NCI-H2227 (cell line): ENCODE results near the gene SMG6.
"Not testable (repeated sequence)": the region's sequence is repeated elsewhere in the genome, so short reads cannot be mapped to it uniquely, and the experiment has no call there.

ENCODE experiments used
- DNase-seq: peaks from one replicate; lab custom pipeline; 2025; ENCODE audit not compliant: unreplicated experiment; lab: John Stamatoyannopoulos, UW

SMG6 gene

DNA sequence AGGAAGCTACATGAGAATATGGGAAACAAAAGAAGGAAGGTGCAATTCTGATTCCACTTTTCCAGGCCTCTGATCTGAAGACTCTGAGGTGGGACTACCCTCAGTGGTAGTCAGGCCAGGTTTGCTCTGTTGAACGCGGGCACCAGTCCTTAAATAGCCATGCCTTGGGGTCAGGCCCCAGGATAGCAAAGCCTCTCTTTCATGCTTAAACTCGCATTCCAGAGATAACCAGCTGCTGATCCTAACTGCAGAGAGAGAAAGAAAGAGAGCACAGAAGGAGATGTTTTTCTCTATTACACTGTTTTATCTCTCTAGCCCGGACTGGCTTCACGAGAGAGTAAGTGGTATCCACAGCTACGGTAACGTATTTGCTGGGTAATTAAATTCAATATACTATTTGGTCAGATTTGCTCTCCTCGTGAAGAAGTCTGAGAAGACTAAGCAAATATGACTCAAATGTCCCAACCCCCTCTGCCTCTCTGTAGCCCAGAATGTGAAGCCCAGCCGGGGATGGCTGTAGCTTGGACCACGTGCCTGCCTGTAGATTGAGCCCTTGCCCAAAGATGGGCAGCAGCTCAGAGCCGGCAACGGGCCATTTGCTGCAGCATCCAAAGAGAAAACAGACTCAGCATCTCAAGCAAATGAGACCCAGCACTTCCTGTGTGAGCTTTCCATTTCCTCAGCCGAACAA lies 122.2 kb downstream of the SMG6 start:
- no peak for DNase-seq

DNA sequence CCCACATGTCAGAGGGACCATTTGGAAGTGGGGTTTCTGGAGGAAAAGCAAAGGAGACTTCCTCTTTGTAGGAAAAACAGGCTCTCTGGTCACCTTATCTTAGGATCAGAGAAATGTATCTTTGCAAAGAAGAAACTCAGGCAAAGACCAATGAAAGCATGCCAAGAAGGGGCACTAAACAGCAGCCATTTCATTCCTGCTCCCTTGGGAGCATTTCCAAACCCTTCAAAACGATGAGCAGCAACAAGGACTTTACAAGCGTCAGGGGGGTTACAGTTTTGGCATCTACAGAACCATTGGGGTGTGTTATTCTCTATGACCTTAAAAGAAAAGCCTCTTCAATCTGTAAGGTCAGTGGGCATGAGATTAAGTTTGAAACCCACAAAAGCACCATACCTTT lies 122.8 kb downstream of the SMG6 start:
- no peak for DNase-seq

DNA sequence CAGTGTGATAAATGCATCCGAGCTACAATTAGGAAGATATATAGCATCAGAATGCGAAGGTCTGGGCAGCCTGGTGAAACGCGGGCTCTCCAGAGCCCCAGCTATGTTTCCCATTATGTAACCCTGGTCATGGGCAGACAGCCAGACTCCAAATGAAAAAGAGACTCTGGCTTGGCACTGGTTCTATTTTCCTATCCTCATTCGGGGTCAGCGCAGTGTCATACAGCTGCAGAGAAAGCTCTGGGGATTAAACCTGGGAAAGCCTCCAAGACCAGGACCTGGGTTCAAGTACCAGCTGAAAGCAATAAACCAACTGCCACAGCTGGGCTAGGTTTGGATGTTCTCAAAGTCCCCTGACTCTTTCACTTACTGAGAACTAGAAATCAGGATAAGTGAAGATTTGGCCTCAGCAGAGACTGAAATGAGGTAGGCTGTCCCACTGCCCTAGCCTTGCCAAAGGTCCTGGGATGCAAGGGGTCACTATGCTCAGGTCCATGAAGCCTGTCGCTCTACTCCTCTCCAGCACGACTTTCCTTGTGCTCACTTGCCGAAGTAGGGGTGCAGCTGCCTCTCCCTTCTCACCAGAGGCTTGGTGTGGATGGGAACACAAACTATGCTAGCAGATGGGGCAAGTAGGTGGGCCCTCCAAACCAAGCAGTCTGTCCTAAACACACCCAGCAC lies 123.8 kb downstream of the SMG6 start:
- DNase-seq = peak; percentile 30

DNA sequence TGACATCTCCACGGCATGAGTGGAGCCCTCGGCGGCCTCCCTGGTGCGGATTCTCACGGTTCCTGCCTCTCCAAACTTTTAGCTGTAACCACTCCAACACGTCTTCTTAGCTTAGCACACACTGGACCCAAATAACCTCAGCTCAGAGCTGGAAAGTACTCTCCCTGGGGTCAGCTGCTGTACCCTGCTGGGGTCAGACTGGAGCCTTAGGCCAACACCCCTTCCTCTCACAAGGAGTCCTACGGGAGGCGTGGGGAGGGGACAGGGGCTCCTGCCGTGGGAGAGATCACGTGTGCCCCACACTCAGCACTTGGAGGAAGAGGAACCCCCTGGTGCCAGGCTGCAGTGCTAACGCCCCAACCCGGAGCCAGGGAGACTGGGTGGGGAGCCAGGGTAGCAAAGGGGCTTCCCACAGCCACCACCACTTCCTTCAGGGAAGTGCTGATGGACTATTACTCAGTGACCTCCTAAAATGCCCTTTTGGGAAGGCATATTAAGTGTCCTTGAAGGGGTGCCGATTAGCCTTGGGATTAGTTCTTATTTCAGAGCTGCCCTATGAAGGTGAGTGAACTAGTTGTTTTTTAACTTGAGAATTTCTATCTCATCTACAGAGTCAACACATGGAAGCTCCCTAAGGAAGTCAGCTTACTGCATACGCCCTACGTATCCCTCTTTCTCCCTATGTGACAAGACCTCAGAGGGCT lies 124.6 kb downstream of the SMG6 start:
- no peak for DNase-seq

DNA sequence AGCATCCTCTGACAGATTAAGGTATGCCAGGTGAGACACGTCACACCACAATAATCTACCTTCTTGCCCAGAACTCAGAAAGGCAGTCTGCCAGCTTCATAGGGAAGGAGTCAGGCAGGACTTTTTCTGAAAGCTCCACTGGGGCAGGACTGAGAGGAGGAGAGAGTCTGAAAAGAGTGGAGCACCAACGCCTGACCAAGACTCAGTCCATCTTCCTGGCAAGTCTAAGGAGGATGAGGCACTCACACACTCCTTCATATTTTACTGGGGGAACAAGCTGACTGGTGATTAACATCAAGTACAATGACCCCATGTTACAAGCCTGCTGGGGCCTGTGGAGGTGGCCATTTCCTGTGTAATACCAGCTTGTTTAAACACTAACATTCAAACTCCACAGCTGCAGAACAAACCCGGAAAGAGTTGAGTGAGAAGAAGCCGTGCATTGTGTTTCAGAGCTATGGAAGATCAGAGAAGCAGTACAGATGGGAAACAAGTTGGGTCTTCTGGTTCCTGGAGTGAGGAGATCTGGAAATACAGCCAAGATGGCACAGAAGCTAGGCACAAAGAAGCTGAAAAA lies 126.3 kb downstream of the SMG6 start:
- DNase-seq = no peak

DNA sequence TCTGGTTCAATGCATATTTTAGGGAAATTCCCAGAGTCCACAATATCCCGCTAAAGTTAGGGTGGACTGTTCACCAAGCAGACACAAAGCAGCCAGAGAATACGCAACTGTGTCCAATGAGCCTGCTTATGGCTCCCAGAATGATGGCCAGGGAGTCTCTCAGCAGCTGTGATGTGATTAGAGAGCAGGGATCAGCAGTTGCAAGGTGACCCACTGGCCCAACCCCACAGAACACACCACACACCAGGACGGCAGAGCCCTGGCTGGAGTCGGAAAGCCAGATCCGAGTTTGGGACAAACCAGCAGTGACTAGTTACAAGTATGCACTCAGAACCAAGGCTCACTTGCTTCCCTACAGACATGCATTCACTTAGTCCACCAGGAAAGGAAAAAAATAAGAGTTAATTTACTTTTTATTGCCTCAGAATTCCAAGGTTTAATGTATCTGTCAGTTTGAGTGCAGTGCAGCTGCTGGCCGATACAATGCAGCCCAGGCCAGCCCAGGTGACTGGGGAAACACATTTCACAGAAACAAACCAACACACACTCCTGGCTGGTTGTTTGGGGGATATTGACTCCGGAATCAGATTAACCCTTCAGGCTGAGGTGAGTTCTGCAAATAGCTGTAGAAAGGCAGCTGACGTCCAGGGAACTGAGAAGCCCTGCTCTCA lies 127.0 kb downstream of the SMG6 start:
- DNase-seq = no peak

DNA sequence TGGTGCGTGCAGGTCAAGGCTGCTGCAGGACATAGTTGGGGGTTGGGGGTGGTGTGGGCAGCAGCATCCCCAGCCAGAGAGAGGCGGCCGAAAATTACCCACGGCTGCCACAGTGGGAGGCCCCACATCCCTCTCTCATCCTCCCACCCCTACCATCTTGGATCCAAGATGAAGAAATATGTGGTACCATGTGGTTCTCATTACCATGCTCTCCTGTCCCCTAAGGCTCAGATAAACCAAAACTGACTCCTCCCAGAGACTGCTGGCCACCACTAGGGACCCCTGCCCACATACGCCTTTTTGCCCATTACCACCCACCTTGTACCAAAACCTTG lies 128.3 kb downstream of the SMG6 start:
- no peak for DNase-seq

DNA sequence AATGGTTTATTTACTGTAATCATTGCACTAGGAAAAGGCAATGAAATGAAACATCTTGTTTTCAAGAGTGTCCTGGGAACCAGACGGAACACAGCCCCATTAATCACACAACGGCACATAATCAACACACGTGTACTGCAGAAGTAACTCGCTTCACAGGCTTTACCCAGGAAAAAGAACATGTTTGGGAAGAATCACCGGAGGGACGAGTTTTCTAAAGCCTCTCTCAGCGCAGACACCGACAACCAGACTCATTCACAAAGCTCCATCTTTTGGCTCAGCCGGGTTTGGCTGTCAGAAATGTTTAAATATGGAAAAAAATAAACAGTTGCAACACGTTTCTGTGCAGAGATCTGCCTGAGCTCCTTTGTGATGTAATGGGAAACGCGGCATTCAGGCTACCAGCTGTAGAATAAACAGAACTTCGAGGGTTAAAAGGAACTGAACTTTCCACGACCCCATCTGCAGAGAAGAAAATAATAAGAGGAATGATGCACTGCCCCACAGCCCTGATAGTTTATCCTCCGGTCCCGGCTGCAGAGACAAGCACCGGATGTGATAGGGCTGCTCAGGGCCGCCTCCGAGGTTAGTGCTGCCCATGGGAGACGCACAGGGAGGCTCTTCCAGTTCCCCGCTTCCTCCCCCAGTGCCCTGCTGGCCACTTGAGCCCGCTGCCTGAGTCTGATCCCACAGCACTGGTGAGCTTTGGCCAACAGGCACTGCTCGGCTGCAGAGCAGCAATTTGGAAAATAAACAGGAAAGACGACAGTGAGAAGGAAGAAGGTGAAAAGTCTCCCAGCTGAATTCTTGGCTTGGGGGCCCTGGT lies 128.9 kb downstream of the SMG6 start:
- peak; percentile 35 for DNase-seq

DNA sequence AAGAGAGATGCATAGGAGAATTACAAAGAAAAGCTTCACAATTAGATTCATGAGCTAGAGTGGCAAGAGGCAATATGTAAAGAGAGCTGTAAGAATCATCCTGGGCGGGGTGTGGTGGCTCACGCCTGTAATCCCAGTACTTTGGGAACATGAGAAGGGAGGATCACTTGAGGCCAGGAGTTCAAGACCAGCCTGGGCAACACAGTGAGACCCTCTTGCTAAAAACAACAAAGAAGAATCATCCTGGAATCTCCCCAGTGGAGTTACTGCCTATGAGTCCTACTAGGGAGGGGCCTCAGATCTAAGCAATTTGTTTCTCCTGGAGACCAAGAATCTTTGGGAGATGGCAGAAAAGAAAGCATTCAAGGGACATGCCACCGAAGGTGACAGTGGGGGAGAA lies 129.6 kb downstream of the SMG6 start:
- DNase-seq = no peak

DNA sequence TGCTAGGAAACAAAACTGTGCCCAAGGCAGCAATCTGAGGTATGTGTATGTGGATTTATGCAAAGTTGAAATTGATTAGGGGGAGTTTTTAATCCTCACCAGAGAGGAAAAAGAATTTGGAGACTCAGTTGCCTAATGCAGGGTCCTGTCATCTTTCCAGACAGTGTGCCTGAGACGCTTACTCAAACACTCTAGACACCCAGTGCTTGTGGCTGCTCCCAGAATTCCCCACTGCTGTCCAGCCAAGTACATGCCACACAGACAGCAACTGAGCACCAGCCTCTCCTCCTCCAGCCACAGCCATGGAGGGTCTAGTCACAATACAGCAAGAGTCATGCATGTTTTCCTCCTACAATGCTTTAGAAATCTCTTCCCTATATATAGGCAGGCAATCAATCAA lies 130.6 kb downstream of the SMG6 start:
- no peak for DNase-seq

DNA sequence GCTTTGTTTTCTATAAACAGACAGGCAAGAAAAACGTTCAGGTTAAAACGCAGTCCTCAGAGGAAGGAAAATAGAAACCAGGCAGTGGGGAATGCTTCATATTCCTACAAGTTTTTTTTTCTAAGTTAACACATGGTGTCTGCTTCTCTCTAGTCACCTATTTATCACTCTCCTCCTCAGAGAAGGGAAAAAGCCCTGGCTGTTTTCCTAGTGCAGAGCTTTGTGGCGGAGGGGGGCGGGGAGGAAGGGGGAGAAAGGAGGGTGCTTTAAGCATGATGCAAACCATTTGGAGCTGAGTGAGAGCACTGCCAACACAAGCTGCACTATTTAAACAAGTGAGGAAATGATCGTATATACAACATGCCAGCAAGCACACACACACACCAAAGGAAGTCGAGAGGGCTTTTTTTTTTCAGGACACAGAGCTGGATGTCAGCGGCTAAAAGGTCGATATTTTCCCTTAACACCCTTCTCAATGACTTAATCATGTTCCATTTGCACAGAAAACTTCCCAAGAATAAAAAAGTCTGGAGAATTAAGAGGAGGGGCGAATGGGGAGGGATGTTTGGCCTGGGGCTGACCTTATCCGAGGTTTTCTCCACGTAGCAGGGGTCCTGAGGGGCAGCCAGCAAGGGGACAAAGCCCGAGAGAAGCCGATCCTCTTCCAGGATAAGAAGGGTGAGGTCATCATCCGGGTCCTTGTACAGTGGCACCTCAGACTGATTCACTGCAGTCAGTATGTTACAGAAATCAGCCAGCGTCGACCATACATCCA lies 131.3 kb downstream of the SMG6 start:
- DNase-seq = peak; percentile 3

DNA sequence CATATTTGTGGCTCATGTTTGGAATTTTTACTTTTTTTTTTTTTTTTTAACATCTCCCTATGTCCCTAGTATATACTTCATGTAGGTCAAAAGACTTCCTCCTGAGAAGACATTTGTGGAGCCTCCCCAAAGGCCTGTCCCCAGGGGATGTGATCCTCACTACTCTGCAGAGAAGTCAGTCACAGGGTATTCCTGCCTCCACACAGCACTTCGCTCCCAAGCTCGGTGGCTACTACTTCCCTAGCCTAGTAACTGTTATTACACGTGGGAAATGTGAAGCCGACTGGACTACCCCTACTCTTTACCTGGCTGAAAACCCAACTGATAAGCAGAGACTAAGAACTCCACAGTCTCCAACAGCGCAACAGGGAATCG lies 131.9 kb downstream of the SMG6 start:
- DNase-seq = no peak

DNA sequence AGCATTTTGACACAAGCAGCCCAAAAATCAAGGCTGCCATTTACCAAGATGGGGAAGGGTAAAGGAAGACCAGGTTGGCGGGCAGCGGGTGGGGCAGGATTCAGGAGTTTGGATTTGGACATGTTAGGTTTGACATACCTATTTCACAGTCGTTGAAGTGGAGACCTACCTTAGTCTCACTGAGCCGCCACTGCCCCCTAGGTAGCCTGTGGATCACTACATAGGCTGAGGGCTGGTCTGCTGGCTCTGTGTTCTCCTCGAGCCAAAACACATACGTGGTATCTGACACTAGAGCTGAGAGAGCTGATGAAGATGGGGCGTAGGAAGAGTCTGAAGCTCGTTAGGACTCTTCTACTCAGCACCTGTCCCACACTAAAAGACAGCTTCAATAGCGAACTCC lies 133.6 kb downstream of the SMG6 start:
- DNase-seq = no peak

DNA sequence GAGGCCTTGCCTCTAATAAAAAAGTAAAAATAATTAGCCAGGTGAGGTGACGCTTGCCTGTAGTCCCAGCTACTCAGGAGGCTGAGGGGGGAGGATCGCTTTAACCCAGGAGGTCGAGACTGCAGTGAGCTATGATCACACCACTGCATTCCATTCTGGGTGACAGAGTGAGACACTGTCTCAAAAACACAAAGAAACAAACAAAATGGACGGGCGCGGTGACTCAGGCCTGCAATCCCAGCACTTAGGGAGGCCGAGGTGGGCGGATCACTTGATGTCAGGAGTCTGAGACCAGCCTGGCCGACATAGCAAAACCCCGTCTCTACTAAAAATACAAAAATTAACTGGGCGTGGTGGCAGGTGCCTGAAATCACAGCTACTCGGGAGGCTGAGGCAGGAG lies 137.9 kb downstream of the SMG6 start:
- not testable (repeated sequence) for DNase-seq

DNA sequence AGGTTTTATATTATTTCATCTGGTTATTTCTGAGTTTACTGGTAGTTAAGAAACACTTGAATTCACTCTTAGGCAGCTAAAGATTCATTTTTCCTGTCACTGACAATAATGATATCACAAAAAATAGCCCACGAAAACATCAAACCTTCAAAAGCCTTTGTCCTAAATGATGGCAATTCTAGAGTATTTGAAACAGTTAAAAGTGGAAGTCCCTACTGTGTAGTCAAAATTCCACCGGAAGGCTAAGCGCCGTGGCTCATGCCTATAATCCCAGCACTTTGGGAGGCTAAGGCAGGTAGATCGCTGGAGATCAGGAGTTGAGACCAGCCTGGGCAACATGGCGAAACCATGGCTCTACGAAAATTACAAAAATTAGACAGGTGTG lies 145.2 kb downstream of the SMG6 start:
- no peak for DNase-seq

DNA sequence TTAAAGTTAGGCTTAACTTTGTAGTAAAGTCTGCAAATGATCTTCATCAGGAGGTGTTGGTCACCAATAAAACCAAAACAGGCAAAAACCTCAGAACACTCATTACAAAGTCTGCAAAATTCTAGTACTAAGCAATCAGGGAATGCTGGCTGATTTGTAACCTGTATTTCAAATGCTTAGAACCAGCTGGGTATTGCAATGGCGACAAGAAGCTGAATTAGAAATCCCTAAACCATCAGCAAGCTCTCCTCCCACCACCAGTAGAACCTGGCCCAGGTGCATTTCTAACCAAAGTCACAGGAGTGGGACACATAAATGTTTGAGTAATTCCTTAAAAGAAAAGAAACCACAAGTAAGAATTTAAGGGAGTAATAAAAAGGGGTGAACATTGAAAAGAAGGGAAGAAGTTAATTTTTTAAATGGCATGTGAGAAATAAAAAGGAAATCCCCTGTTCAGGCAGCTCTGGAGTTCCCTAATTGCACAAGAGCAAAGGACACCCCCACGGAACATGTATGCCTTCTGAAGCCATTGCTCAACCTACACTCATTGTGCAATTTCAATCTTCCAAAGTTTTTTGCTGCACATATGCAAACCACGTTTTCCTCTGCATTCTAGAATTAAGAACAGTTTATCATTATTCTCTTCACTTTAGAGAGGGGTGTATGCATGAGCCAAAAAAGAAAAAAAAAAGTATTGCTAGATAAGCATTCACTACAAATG lies 145.8 kb downstream of the SMG6 start:
- no peak for DNase-seq

DNA sequence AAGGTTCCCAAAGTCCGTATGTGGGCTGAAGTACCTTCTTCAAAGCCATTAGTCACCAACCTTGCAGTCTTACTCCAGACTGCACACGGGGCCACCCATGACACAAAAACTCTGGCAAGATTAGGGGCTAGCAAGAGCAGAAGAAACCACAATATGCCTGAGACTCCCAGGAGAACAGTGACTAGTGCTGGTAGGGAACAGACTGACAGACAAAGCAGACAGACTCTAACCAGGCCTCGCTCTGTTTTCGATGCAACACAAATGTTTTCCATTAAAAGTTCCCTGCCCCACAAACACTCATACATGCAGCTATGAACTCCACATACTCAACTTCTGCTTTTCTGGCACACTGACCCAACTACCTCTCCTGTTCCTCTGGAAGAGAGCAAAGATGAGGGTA lies 146.5 kb downstream of the SMG6 start:
- DNase-seq = no peak

DNA sequence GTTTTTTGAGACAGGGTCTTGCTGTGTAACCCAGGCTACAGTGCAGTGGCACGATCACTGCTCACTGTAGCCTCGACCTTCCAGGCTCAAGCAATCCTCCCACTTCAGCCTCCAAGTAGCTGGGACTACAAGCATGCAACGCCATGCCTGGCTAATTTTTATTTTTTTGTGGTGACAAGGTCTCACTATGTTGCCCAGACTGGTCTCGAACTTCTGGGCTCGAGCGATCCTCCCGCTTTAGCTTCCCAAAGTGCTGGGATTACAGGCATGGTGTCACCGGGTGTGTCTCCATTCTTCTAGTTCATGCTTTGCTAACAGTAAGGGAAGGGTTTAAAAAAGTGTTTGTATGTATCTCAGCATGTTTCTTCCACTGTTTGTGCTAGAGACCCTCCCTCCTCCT lies 146.9 kb downstream of the SMG6 start:
- no peak for DNase-seq

DNA sequence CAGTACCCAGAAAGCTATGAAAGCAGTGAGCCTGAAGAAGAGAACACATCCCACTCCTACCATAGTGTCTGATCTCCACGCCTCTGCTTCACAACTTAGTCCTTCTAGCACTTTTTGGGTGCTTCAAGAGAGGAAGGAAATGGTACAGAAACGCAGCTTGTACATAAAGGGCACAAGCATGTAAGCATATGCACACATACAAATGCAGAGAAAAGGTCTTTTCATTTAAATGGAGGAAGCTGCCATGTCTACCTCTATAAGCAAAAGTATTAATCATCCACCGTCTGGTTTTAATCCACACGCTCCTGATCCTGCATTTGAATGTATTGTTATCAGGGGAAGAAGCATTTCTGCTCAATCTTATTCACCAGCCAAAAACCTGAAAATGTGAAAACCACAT lies 148.0 kb downstream of the SMG6 start:
- no peak for DNase-seq
